Type B pancreatic cell (in vitro differentiated cells): ENCODE results near the gene RSPH9. TPM values are rescaled to one million over a fixed set of nuclear protein-coding genes. Genes with fewer than 3 reads are reported as not detected.

Source experiments
- DNase-seq: peaks from one replicate; pipeline ENCODE4 v3.0.0; 2021; ENCODE audit warnings: mixed read lengths; ENCODE audit not compliant: unreplicated experiment; ENCODE audit errors: extremely low spot score
- H3K27ac Mint-ChIP-seq: 2 replicates; pipeline ENCODE4 v1.8.0; 2021; ENCODE audit warnings: mild to moderate bottlenecking, mixed read lengths
- H3K27me3 Mint-ChIP-seq: 2 replicates; pipeline ENCODE4 v1.8.0; 2021; ENCODE audit warnings: mixed read lengths
- H3K36me3 Mint-ChIP-seq: 2 replicates; pipeline ENCODE4 v1.8.0; 2021; ENCODE audit warnings: mixed read lengths
- H3K4me1 Mint-ChIP-seq: one replicate; pipeline ENCODE4 v1.8.0; 2021; ENCODE audit warnings: mixed read lengths; ENCODE audit not compliant: unreplicated experiment
- H3K4me3 Mint-ChIP-seq: 2 replicates; pipeline ENCODE4 v1.8.0; 2021; ENCODE audit warnings: mild to moderate bottlenecking, mixed read lengths
- H3K9me3 Mint-ChIP-seq: 2 replicates; pipeline ENCODE4 v1.8.0; 2021; ENCODE audit warnings: mixed read lengths
- total RNA-seq: library from RNA; stranded (reverse); gene quantifications from 2 replicates; pipeline ENCODE4 v1.2.1, GENCODE V29; 2021; ENCODE audit warnings: low replicate concordance
- TF ChIP-seq, protein P1 (sequence below): fragments of 200-600 bp; sonication (generic); conservative IDR thresholded peaks from 2 replicates; pipeline ENCODE4 v1.5.0; 2021; ENCODE audit warnings: antibody characterized with exemption, mild to moderate bottlenecking

The RSPH9 gene
- total RNA-seq, 1 donor from 2014 or later: 0.53 TPM

DNA sequence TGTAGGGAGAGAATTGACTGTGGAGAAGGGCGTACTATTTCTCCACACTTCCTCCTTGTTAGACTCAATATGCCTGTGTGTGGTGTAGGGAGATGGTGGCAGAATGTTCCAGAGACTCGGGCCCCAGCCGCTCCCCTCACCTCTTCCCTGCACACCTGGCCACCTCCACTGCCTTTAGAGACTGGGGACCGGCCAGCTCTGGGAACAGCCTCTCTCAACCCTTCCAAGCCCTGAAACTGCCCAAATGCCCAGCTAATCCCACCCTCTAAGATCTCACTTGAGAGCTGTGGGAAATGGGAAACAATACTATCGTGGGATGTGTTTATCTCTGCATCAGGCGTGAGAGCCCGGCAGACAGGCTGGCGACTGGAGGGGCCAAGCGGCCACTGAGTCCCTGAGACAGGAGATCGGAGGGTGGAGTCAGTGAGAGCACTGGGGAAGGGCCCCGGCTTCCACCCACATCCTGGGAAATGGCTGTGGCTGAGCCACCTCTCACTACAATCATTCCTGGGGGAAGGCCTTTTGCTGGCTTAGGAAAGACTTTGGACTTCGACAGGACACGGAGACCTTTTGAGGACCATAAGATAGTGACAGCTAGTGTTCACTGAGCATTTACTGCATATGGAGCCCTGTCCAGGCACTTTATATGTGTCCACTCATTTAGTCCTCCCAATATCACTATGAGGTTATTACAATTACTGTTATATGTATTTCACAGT, 73.7 kb downstream of the RSPH9 start:
- H3K4me3 Mint-ChIP-seq: no peak overlapping the region
- H3K27ac Mint-ChIP-seq: no peak overlapping the region
- H3K36me3 Mint-ChIP-seq: no peaks in the 10 kb centered on the region
- H3K4me1 Mint-ChIP-seq: peaks cover 24% of the 10 kb centered on the region
- no peaks in the 10 kb centered on the region for H3K9me3 Mint-ChIP-seq
- TF ChIP-seq, protein P1, sequence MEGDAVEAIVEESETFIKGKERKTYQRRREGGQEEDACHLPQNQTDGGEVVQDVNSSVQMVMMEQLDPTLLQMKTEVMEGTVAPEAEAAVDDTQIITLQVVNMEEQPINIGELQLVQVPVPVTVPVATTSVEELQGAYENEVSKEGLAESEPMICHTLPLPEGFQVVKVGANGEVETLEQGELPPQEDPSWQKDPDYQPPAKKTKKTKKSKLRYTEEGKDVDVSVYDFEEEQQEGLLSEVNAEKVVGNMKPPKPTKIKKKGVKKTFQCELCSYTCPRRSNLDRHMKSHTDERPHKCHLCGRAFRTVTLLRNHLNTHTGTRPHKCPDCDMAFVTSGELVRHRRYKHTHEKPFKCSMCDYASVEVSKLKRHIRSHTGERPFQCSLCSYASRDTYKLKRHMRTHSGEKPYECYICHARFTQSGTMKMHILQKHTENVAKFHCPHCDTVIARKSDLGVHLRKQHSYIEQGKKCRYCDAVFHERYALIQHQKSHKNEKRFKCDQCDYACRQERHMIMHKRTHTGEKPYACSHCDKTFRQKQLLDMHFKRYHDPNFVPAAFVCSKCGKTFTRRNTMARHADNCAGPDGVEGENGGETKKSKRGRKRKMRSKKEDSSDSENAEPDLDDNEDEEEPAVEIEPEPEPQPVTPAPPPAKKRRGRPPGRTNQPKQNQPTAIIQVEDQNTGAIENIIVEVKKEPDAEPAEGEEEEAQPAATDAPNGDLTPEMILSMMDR: no peak
- H3K27me3 Mint-ChIP-seq: peaks cover 13% of the 10 kb centered on the region
- DNase-seq: no peak

DNA sequence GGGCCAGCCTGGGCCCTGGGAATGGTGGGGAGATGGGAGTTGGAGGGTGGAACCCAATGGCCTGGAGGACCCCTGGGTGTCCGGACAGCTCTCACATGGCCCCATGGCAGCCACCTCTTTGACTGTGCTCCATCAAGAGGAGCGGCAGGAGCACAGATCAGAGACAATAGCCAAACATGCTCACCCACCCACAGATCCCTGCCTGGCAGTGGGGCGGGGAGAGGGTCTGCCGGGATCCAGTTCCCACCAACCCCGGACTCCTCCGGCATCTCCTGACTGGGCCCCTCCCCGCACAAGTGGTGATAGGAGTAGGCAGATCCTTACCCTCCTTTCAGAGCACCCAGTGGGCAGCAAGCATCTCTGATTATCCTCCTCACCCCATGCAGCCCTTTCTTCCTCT, 74.7 kb downstream of the RSPH9 start:
- no peaks in the 10 kb centered on the region for H3K36me3 Mint-ChIP-seq
- no peaks in the 10 kb centered on the region for H3K9me3 Mint-ChIP-seq
- no peak overlapping the region for H3K4me3 Mint-ChIP-seq
- no peak overlapping the region for H3K27ac Mint-ChIP-seq
- H3K4me1 Mint-ChIP-seq: peaks cover 19% of the 10 kb centered on the region
- TF ChIP-seq, protein P1: no peak
- peaks cover 9% of the 10 kb centered on the region for H3K27me3 Mint-ChIP-seq
- DNase-seq: no peak

DNA sequence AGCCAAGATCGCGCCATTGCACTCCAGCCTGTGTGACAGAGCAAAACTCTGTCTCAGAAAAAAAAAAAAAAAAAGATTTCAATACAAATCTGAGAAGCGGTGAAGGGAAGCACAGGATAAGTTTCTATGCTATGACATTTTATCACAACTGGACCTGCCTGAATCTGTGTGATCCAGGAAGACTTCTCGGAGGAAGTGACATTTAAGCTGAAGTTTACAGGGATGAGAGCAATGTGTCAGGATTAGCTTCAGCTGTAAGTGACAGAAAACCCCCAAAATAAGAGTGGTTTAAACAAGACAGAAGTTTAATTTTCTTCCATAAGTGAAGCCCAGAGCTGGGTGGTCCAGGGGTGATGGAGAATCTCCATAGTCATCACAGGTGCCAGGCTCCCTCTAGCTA, 76.2 kb downstream of the RSPH9 start:
- H3K4me3 Mint-ChIP-seq: no peak overlapping the region
- no peaks in the 10 kb centered on the region for H3K36me3 Mint-ChIP-seq
- no peaks in the 10 kb centered on the region for H3K9me3 Mint-ChIP-seq
- H3K27ac Mint-ChIP-seq: no peak overlapping the region
- TF ChIP-seq, protein P1: no peak
- peaks cover 9% of the 10 kb centered on the region for H3K27me3 Mint-ChIP-seq
- DNase-seq: no peak
- H3K4me1 Mint-ChIP-seq: peaks cover 16% of the 10 kb centered on the region

Other genes with a start within 250 kb of the RSPH9 start
- 39.1 and 46.5 TPM in 2 replicates for gene ABCC10, start 217.5 kb upstream of the RSPH9 start, total RNA-seq
- 3.3 and 3.4 TPM in 2 replicates for gene DLK2, start 189.5 kb upstream of the RSPH9 start, total RNA-seq
- 34.7 and 44.5 TPM in 2 replicates for gene TJAP1, start 167.5 kb upstream of the RSPH9 start, total RNA-seq
- gene LRRC73, start 134.7 kb upstream of the RSPH9 start, total RNA-seq: 1.5 and 2.9 TPM in 2 replicates
- 122 and 135 TPM in 2 replicates for gene YIPF3, start 128.1 kb upstream of the RSPH9 start, total RNA-seq
- 57.4 and 60.8 TPM in 2 replicates for gene POLR1C, start 127.9 kb upstream of the RSPH9 start, total RNA-seq
- gene XPO5, start 69.0 kb upstream of the RSPH9 start, total RNA-seq: 39.2 and 61.1 TPM in 2 replicates
- 33.2 and 37.6 TPM in 2 replicates for gene POLH, start 68.9 kb upstream of the RSPH9 start, total RNA-seq
- gene GTPBP2, start 15.8 kb upstream of the RSPH9 start, total RNA-seq: 48.6 and 77.6 TPM in 2 replicates
- 33.3 and 40.0 TPM in 2 replicates for gene MAD2L1BP, start 9.2 kb upstream of the RSPH9 start, total RNA-seq
- 43.7 and 49.1 TPM in 2 replicates for gene MRPS18A, start 42.8 kb downstream of the RSPH9 start, total RNA-seq
- 102 and 136 TPM in 2 replicates for gene VEGFA, start 125.2 kb downstream of the RSPH9 start, total RNA-seq